Nephron (organoid): ENCODE data around the gene ANKMY1.

Experiments used
- H3K27ac Mint-ChIP-seq, 3 experiments: 2 replicates each; pipeline ENCODE4 v1.8.0; 2020; ENCODE audit warnings: mixed read lengths in 3 of 3, mild to moderate bottlenecking in 2 of 3, moderate library complexity in 1 of 3
- H3K27me3 Mint-ChIP-seq: 2 replicates; pipeline ENCODE4 v1.8.0; 2021; ENCODE audit warnings: low read depth, mild to moderate bottlenecking, moderate library complexity, mixed read lengths
- H3K36me3 Mint-ChIP-seq: 2 replicates; pipeline ENCODE4 v1.8.0; 2020; ENCODE audit warnings: low read depth, mixed read lengths
- H3K4me1 Mint-ChIP-seq: 2 replicates; pipeline ENCODE4 v1.8.0; 2020; ENCODE audit warnings: mixed read lengths
- H3K4me3 Mint-ChIP-seq, 3 experiments: 2 replicates each; pipeline ENCODE4 v1.8.0; 2020; ENCODE audit warnings: mild to moderate bottlenecking in 3 of 3, mixed read lengths in 3 of 3, moderate library complexity in 2 of 3
- H3K9me3 Mint-ChIP-seq: 2 replicates; pipeline ENCODE4 v1.8.0; 2020; ENCODE audit warnings: mixed read lengths
- TF ChIP-seq, protein P1 (sequence below), 3 experiments: fragments of 200-600 bp; sonication (generic); IDR thresholded peaks; one replicate each; pipeline ENCODE4 v1.5.0; 2021; ENCODE audit warnings: antibody characterized with exemption in 3 of 3; ENCODE audit not compliant: unreplicated experiment in 3 of 3

Gene ANKMY1

DNA sequence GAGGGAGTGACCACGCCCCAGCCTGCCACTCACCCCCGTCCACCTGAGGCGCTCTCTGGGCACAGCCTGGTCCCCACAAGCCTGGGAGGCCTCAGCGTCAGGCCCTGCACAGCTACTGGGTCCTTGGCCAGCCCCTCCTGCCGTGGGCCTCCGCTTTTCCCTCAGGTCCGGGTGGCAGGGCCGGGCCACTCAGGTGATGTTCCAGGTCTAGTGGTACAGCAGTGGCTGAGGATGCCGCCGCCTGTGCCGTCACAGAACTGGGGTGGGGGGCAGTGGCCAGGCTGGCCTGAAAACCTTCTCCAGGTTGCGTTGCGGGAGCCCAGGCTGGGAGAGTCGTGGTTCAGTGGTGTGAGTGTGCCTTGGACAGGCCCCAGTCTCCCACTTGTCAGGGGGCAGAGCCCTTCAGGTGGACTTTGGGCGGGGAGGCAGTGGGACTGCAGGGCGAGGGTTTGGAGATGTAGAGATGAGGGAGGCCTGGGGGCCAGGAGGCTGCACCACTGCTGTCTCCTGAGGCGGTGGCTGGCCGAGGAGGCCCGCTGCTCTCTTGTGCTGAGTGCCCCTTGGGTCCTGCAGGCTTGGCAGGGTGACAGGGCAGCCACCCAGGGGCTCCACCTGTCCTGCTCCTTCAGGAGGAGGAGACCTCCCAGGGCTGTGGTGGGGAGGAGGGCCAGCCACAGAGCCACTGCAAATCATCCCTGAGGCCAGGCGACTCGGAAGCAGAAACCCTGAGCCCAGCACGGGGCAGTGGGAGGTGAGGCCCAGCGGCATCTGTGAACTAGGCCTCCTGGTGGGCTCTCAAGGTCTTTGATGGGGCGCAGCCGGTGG lies 114.7 kb downstream of the ANKMY1 start:
- peaks cover 8% of the 10 kb centered on the region for H3K36me3 Mint-ChIP-seq
- H3K27me3 Mint-ChIP-seq: peaks cover 1% of the 10 kb centered on the region
- H3K27ac Mint-ChIP-seq: no peak overlapping the region
- H3K4me1 Mint-ChIP-seq: no peaks in the 10 kb centered on the region
- no peak overlapping the region for H3K4me3 Mint-ChIP-seq
- TF ChIP-seq, protein P1, sequence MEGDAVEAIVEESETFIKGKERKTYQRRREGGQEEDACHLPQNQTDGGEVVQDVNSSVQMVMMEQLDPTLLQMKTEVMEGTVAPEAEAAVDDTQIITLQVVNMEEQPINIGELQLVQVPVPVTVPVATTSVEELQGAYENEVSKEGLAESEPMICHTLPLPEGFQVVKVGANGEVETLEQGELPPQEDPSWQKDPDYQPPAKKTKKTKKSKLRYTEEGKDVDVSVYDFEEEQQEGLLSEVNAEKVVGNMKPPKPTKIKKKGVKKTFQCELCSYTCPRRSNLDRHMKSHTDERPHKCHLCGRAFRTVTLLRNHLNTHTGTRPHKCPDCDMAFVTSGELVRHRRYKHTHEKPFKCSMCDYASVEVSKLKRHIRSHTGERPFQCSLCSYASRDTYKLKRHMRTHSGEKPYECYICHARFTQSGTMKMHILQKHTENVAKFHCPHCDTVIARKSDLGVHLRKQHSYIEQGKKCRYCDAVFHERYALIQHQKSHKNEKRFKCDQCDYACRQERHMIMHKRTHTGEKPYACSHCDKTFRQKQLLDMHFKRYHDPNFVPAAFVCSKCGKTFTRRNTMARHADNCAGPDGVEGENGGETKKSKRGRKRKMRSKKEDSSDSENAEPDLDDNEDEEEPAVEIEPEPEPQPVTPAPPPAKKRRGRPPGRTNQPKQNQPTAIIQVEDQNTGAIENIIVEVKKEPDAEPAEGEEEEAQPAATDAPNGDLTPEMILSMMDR (IDR thresholded peaks at IDR 0.05; ENCODE audit: unreplicated experiment in 3 of 3): no peak
- no peaks in the 10 kb centered on the region for H3K9me3 Mint-ChIP-seq

DNA sequence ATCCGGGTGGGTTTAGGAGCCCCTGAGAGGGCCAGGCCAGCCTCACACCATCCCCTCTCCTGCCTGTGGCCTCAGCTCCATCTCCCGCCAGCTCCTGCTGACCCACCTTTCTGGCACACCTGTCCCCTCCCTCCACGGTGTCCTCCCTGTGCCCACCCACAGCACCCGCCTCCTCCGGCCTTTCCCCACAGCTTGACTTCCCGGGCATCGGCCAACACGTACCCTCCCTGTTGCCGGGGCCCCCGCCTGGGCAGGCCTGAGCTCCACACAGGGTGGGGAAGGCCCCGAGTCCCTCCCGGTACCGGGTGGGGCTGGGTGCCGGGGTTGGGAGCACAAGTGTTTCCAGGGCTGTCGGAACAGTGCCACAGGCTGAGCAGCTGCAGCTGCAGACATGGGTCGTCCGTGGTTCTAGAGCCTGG lies 115.8 kb downstream of the ANKMY1 start:
- Mint-ChIP-seq H3K4me1 (peaks cover 5% of the 10 kb centered on the region), H3K36me3 (peaks cover 8% of the 10 kb centered on the region), H3K9me3 (no peaks in the 10 kb centered on the region), H3K27me3 (peaks cover 8% of the 10 kb centered on the region), H3K4me3 (no peak overlapping the region), H3K27ac (no peak overlapping the region)
- TF ChIP-seq, protein P1 (IDR thresholded peaks at IDR 0.05; ENCODE audit: unreplicated experiment in 3 of 3): no peak

DNA sequence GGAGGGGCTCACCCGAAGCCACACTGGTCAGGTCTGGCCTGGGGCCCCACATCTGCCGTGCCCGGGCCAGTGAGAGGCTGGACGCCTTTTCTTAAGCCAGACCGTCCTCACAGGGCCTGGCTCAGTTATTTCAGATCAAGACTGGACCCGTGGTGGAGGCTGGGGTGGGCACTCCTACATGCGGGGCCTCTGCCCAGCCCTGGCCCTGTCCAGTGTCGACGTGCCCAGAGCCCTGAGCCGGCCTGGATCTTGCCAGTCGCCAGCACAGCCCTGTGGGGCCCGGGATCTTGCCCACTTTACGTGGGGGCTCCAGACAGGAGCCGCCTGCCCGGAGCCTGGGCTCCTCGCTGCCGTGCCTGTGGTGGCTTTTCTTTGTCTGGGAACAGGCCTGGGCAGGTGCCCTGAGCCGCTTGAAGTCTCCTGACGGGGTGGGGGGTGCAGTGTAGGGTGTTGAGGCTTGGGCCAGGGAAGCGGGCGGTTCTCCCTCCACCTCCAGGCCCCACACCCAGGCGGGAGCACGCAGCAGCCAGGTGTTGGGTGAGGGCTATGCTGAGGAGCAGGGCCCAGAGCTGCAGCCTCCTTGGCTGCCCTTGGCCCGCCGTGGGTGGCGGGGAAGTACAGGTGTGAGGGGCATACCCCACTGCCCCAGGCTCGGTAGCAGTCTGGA lies 116.3 kb downstream of the ANKMY1 start:
- peaks cover 8% of the 10 kb centered on the region for H3K27me3 Mint-ChIP-seq
- peaks cover 5% of the 10 kb centered on the region for H3K4me1 Mint-ChIP-seq
- H3K9me3 Mint-ChIP-seq: no peaks in the 10 kb centered on the region
- H3K36me3 Mint-ChIP-seq: peaks cover 8% of the 10 kb centered on the region
- H3K27ac Mint-ChIP-seq: no peak overlapping the region
- no peak overlapping the region for H3K4me3 Mint-ChIP-seq
- TF ChIP-seq, protein P1 (IDR thresholded peaks at IDR 0.05; ENCODE audit: unreplicated experiment in 3 of 3): no peak

DNA sequence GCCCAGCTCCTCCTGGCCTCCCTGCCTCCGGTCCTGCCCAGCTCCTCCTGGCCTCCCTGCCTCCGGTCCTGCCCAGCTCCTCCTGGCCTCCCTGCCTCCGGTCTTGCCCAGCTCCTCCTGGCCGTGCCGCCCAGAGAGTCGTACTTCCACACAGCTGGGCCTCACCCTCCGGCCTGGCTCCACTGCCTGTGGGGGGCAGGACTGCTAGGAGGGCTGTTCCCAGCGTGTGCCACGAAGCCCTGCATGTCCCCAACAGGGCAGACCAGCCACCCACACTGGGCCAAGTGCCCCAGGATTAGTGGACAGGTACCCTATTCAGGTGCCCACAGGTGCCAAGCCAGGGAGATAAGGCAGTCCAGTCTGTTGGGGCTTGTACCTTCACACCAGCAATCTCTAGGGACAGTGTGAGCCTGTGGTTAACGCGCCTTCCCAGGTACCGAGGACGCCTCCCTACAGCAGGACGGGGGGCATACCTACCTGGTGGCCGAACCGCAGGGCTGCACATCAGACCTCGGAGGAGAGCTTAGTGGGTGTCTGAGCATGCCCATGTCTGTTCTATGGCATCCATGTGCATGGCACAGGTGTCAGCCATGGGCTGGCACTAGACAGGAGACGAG lies 117.0 kb downstream of the ANKMY1 start:
- Mint-ChIP-seq H3K9me3 (no peaks in the 10 kb centered on the region), H3K36me3 (peaks cover 4% of the 10 kb centered on the region), H3K27me3 (peaks cover 8% of the 10 kb centered on the region), H3K4me1 (peaks cover 5% of the 10 kb centered on the region), H3K27ac (no peak overlapping the region), H3K4me3 (no peak overlapping the region)
- TF ChIP-seq, protein P1 (IDR thresholded peaks at IDR 0.05; ENCODE audit: unreplicated experiment in 3 of 3): no peak

DNA sequence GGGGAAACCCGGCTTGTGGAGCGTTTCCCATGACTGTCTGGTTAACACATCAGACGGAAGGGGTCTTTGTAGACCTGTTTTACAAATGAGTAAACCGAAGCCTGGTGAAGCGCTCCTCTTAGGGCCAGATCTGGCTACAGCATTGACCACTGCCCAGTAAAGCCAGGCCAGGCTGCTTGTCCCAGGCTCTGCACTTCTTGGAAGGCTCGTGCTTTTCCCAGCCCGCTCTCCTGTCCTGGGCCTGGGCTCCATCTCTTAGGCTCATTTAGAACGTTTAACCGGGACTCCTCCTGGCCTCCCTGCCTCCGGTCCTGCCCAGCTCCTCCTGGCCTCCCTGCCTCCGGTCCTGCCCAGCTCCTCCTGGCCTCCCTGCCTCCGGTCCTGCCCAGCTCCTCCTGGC lies 117.5 kb downstream of the ANKMY1 start:
- TF ChIP-seq, protein P1 (IDR thresholded peaks at IDR 0.05; ENCODE audit: unreplicated experiment in 3 of 3): no peak
- H3K9me3 Mint-ChIP-seq: no peaks in the 10 kb centered on the region
- H3K4me3 Mint-ChIP-seq: no peak overlapping the region
- peaks cover 4% of the 10 kb centered on the region for H3K36me3 Mint-ChIP-seq
- peaks cover 5% of the 10 kb centered on the region for H3K4me1 Mint-ChIP-seq
- no peak overlapping the region for H3K27ac Mint-ChIP-seq
- peaks cover 8% of the 10 kb centered on the region for H3K27me3 Mint-ChIP-seq
